Activated naive CD4-positive, alpha-beta T cell treated with anti-CD3 and anti-CD28 coated beads, Interleukin-2, amount 50 U/mL, for 24 hours (primary cell): ENCODE data around the gene CRYGA.

ENCODE experiments used
- H3K27ac Mint-ChIP-seq: one replicate; pipeline ENCODE4 v1.8.0; 2021; ENCODE audit warnings: mild to moderate bottlenecking, mixed read lengths
- H3K27me3 Mint-ChIP-seq: one replicate; pipeline ENCODE4 v1.8.0; 2021; ENCODE audit warnings: mixed read lengths
- H3K36me3 Mint-ChIP-seq: one replicate; pipeline ENCODE4 v1.8.0; 2021; ENCODE audit warnings: mixed read lengths
- H3K4me1 Mint-ChIP-seq: one replicate; pipeline ENCODE4 v1.8.0; 2021; ENCODE audit warnings: mixed read lengths
- H3K4me3 Mint-ChIP-seq: one replicate; pipeline ENCODE4 v1.8.0; 2021; ENCODE audit warnings: mild to moderate bottlenecking, mixed read lengths
- H3K9me3 Mint-ChIP-seq: one replicate; pipeline ENCODE4 v1.8.0; 2021; ENCODE audit warnings: mixed read lengths

CRYGA gene

DNA sequence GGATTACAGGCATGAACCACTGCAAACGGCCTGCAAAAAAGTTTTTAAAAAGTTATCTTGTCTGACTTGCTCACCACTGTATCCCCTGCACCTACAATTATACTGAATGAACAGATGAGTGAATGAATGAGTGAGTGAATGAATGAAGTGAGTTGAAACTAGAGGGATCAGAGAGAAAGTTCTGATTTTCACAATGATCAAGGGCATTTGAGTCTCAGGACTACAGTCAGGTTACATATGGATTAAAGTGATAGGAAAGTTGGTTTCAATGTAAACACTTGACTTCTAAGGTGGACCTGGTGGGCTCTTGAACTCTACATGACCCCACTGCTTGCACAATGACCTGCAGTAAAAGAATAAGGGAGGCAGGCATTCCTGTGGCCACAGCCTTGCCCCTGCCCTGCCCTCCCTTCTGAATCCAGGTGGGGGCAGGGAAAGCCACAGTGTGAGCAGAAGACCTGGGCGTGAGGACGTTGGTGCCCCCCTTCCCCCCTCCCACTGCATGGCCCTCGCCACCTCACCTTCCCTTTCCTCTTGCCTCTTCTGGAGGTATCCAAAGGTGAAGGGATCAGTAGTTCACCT lies 15.7 kb upstream of the CRYGA start:
- Mint-ChIP-seq H3K36me3 (no peaks in the 10 kb centered on the region), H3K9me3 (no peaks in the 10 kb centered on the region), H3K4me1 (peaks cover 5% of the 10 kb centered on the region), H3K4me3 (no peak overlapping the region), H3K27ac (no peak overlapping the region), H3K27me3 (peaks cover 7% of the 10 kb centered on the region)

DNA sequence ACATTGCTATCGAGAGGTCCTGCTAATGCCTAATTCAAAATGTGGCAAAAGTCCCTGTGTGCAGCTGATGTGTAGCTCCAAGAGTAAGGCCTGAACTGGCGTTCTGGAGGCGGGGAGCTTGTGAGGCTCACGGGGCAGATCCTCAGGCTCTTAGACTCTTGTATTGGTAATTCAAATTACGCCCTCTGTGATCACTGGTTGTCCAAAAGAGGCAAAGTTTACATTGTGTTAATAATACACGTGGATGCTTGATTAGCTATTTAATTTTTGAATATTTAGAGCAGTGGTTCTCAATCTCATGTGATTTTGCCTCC lies 12.4 kb upstream of the CRYGA start:
- H3K27ac Mint-ChIP-seq: no peak overlapping the region
- H3K9me3 Mint-ChIP-seq: no peaks in the 10 kb centered on the region
- peaks cover 8% of the 10 kb centered on the region for H3K27me3 Mint-ChIP-seq
- no peak overlapping the region for H3K4me3 Mint-ChIP-seq
- no peaks in the 10 kb centered on the region for H3K36me3 Mint-ChIP-seq
- peaks cover 5% of the 10 kb centered on the region for H3K4me1 Mint-ChIP-seq

DNA sequence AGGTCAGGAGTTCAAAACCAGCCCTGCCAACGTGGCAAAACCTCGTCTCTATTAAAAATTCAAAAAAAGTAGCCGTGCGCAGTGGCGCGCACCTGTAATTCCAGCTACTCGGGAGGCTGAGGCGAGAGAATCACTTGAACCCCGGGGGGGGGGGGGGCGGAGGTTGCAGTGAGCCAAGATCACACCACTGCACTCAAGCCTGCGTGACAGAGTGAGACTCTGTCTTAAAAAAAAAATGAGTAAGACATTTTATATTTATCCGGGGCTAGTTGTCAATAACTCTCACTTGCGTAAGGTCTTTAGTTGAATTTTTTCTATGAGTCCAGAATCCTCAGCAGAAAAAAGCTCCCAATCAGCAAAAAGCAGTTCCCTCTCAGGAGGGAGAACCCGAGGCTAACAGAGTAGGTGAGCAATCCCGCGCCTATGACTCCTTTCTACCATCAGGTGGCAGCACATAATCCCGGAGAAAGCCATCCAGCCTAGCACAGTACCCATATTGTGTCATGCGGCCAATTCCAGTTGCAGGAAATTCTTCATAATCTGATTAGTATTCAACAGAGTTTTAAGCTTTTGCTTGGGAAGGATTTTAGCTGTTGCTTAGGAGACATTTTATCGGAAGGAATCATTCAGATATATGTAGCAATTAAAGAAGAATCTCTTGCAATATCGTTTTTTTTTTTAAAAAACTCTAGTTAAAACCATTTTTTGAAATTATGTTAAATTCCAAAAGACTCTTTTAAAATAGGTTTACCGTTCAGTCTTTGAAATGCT lies 11.9 kb upstream of the CRYGA start:
- peaks cover 8% of the 10 kb centered on the region for H3K27me3 Mint-ChIP-seq
- H3K27ac Mint-ChIP-seq: no peak overlapping the region
- H3K9me3 Mint-ChIP-seq: no peaks in the 10 kb centered on the region
- peaks cover 5% of the 10 kb centered on the region for H3K4me1 Mint-ChIP-seq
- H3K4me3 Mint-ChIP-seq: no peak overlapping the region
- no peaks in the 10 kb centered on the region for H3K36me3 Mint-ChIP-seq

DNA sequence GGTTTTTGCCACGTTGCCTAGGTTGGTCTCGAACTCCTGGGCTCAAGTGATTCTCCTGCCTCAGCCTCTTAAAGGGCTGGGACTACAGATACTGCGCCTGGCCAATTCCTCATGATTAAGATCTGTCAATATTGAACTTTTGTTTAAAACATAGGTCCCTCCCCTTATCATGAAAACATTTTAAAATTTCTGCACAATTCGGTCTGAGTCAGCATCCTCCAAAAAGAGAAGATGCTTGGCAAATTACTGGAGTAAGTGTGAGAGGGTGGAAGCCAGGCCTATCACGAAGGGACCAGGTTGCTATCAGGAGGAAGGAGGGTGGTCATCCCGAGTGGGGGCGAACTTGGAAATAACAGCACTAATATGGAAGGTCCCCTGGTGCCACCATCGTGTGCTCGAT lies 10.8 kb upstream of the CRYGA start:
- Mint-ChIP-seq H3K27ac (no peak overlapping the region), H3K27me3 (peaks cover 8% of the 10 kb centered on the region), H3K4me1 (peaks cover 5% of the 10 kb centered on the region), H3K4me3 (no peak overlapping the region), H3K36me3 (no peaks in the 10 kb centered on the region), H3K9me3 (no peaks in the 10 kb centered on the region)

DNA sequence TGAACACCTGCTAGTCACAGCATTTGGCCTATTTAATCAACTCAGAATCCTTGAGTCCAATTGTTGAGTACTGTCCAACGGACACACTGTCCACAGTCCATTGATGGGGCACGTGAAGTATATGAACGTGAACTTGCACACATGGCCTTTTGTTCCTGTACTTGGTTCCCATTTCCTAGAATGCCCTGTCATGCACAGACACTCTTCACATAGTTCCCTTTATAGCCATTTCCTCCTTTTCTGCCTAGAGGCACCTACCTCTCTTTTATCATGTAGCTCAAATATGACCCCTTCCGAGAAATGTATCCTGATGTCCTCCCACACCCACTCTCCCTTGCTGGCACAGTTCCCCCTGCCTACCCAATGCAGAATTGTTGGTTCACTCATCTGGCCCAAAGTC lies 8.7 kb upstream of the CRYGA start:
- H3K4me1 Mint-ChIP-seq: peaks cover 5% of the 10 kb centered on the region
- no peak overlapping the region for H3K27ac Mint-ChIP-seq
- peaks cover 8% of the 10 kb centered on the region for H3K27me3 Mint-ChIP-seq
- no peaks in the 10 kb centered on the region for H3K36me3 Mint-ChIP-seq
- no peaks in the 10 kb centered on the region for H3K9me3 Mint-ChIP-seq
- no peak overlapping the region for H3K4me3 Mint-ChIP-seq

DNA sequence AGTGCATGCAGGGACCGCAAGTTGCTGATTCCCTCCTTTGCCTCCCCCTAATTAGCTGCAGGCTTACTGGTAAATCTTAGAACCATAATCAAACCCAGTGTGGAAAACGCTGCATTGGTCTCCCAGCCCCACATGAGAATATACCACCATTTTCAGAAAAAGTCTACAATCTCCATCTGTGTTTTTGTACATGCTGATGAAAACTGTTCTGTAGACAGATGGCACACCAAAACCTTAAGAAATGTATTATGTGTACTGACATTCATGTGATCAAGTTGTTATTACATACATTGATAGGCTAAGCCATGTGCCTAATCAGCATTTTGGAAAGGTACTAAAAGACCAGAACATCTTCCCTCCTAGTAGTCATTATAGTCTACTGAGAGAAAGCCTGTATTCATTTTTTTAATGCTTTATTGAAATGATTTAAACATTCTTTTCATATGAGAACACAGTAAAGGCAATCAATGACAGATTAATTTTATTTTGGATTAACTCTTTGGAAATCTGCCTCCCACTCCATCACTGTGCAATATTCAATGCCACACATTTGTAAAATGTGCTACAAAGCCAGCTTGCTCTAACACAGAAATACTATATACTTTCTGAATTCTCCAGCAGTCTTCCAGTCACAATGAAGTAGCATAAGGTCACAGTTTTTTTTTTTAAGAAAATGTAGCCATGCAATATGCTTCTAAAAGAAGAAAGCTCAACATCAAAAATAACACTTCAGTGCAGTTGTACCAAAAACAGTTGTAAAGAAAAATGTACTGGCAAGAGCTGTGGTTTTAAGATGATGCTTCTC lies 1.8 kb upstream of the CRYGA start:
- no peak overlapping the region for H3K4me3 Mint-ChIP-seq
- no peaks in the 10 kb centered on the region for H3K36me3 Mint-ChIP-seq
- H3K27me3 Mint-ChIP-seq: peaks cover 7% of the 10 kb centered on the region
- H3K27ac Mint-ChIP-seq: no peak overlapping the region
- H3K4me1 Mint-ChIP-seq: no peaks in the 10 kb centered on the region
- no peaks in the 10 kb centered on the region for H3K9me3 Mint-ChIP-seq

DNA sequence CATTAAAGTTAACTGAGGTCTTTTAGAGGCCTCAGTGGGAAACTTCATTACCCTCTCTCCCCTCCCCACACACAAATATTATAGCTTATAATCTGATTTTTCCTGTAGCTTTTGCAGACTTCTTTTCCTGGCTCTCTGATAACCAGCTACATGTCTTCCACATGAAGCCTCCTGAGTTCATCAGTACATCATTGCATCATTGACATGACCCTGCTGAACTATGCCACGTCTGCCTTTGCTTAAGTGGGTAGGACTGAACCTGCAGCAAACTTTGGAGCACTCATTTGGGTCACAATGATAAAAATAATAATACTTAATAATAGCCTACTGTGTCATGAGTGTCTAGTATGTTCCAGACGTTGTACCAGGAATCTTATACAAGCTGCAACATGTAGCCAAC lies 7.0 kb downstream of the CRYGA start:
- Mint-ChIP-seq H3K27me3 (no peaks in the 10 kb centered on the region), H3K27ac (no peak overlapping the region), H3K4me3 (no peak overlapping the region), H3K4me1 (no peaks in the 10 kb centered on the region), H3K36me3 (no peaks in the 10 kb centered on the region), H3K9me3 (no peaks in the 10 kb centered on the region)

DNA sequence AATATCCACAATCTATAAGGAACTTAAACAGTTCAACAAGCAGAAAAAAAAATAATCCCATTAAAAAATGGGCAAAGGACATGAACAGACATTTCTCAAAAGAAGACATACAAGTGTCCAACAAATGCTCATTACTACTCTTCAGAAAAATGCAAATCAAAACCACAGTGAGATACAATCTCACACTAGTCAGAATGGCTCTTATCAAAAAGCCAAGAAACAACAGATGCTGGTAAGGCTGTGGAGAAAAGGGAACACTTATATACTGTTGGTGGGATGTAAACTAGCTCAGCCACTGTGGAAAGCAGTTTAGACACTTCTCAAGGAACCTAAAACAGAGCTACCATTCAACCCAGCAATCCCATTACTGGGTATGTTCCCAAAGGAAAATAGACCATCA lies 10.2 kb downstream of the CRYGA start:
- H3K4me3 Mint-ChIP-seq: no peak overlapping the region
- H3K36me3 Mint-ChIP-seq: no peaks in the 10 kb centered on the region
- H3K4me1 Mint-ChIP-seq: no peaks in the 10 kb centered on the region
- peaks cover 1% of the 10 kb centered on the region for H3K27me3 Mint-ChIP-seq
- peaks cover 8% of the 10 kb centered on the region for H3K9me3 Mint-ChIP-seq
- H3K27ac Mint-ChIP-seq: no peak overlapping the region

DNA sequence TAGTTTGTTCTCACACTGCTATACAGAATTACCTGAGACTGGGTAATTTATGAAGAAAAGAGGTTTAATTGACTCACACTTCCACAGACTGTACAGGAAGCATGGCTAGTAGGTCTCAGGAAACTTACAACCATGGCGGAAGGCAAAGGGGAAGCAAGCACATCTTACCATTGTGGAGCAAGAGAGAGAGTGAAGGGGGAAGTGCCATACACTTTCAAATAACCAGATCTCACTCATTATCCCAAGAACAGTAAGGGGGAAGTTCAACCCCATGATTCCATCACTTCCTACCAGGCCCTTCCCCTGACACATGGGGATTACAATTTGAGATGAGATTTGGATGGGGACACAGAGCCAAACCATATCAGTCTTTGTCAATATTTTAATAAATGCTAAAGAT lies 12.4 kb downstream of the CRYGA start:
- Mint-ChIP-seq H3K4me1 (no peaks in the 10 kb centered on the region), H3K36me3 (no peaks in the 10 kb centered on the region), H3K27ac (no peak overlapping the region), H3K4me3 (no peak overlapping the region), H3K27me3 (peaks cover 1% of the 10 kb centered on the region), H3K9me3 (peaks cover 8% of the 10 kb centered on the region)

DNA sequence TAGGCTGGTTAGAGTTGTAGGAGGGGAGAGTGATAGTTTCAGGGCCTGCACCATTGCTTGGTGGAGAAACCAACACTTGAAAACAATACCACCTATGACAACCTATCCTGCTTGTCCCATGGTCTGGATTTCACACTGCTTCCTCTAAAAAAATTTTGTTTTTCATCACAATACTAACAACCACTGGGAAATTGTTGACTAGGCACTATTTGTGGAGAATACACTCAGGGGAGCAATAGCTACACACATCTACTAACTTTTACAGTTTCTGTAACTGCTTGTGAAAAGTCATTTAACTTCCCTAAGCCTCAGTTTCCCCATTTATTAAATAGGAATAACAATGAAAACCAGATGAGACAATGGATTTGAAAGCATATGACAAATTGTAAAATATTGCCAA lies 13.3 kb downstream of the CRYGA start:
- H3K4me3 Mint-ChIP-seq: no peak overlapping the region
- no peak overlapping the region for H3K27ac Mint-ChIP-seq
- no peaks in the 10 kb centered on the region for H3K36me3 Mint-ChIP-seq
- peaks cover 8% of the 10 kb centered on the region for H3K9me3 Mint-ChIP-seq
- H3K27me3 Mint-ChIP-seq: peaks cover 1% of the 10 kb centered on the region
- H3K4me1 Mint-ChIP-seq: no peaks in the 10 kb centered on the region

DNA sequence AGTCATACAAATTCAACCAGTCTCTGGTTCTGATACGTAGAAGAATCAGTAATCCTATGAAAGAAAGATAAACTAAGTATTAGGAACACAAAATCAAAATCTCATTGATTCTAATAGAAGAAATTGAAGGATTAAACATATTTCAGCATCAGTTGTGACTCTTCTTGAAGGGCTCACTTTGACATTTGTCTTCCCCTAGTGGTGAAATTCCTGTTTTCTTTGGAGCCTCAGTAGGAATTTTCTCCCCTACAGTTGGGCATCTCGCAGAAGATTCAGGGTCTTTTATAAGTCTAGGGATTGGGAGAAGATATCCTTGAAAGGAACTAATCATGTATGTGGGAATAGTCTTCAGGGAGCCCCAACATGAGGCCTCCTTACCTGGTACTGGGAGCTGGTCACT lies 14.6 kb downstream of the CRYGA start:
- H3K4me1 Mint-ChIP-seq: no peaks in the 10 kb centered on the region
- no peaks in the 10 kb centered on the region for H3K36me3 Mint-ChIP-seq
- H3K27me3 Mint-ChIP-seq: peaks cover 1% of the 10 kb centered on the region
- no peak overlapping the region for H3K4me3 Mint-ChIP-seq
- no peak overlapping the region for H3K27ac Mint-ChIP-seq
- peaks cover 8% of the 10 kb centered on the region for H3K9me3 Mint-ChIP-seq

DNA sequence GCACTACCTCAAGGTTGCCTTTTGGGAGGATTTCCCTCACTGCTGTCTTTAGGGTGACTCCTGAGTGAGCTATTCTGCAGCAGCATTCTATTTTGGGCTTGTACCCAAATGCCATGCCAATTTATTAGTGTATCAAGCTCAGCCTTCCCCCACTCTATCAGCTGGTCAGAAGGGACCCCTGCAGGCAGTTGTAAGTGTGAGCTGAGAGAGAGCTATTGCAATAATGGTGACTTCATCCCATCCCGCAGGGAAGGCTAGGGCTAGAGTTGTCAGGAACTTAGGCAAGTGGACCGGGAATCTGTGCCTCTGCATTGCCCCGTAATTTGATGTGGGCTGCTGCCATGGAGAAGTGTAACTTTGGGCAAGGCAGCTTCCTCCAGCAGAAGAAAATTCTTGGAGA lies 15.6 kb downstream of the CRYGA start:
- no peaks in the 10 kb centered on the region for H3K36me3 Mint-ChIP-seq
- H3K4me3 Mint-ChIP-seq: no peak overlapping the region
- H3K9me3 Mint-ChIP-seq: peaks cover 8% of the 10 kb centered on the region
- H3K27me3 Mint-ChIP-seq: peaks cover 1% of the 10 kb centered on the region
- H3K27ac Mint-ChIP-seq: no peak overlapping the region
- H3K4me1 Mint-ChIP-seq: no peaks in the 10 kb centered on the region

DNA sequence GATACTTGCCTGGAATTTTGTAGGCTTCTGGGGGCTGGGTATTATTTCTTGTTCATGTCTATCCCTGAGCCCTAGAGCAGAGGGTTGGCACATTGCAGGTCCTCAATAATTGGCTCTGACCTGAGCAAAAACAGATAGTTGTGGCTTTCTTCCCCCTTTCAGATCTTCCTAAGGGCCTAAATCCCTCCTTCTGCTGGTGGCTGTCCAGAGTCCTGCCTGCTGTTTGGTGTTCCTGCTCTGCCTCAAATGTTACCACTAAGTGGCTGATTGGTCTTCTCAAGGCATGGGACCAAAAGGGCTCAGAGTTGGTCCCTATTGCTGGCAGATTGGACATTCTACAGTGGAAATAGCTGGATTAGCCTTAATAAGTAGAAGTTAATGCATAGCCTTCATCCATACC lies 16.4 kb downstream of the CRYGA start:
- Mint-ChIP-seq H3K4me1 (no peaks in the 10 kb centered on the region), H3K36me3 (no peaks in the 10 kb centered on the region), H3K27me3 (peaks cover 1% of the 10 kb centered on the region), H3K27ac (no peak overlapping the region), H3K4me3 (no peak overlapping the region), H3K9me3 (peaks cover 8% of the 10 kb centered on the region)

DNA sequence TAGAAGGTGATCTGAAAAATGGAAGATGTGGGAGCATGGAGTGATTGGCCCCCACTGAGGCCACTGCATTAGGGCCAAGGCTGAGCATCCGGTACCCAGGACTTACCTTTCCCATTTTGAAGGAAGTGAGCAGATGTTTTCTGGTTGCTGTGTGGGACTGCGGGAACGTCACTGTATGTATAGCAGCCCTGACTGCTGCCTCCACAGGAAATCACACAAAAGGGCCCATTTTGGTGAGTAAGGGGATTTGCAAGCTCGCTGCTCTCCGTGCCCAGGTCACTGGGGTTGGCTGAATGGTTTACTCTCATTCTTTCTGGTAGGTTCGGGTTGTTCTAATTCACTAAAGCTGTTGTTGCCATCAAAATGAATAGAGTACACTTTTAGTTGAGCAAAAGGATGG lies 17.4 kb downstream of the CRYGA start, which contains the start of gene CRYGB:
CRYGB (minus strand) TSS at position 153 of the 400 bp plus-strand sequence; CDS start at position 115, 38 bp downstream.
- peaks cover 5% of the 10 kb centered on the region for H3K9me3 Mint-ChIP-seq
- peaks cover 1% of the 10 kb centered on the region for H3K27me3 Mint-ChIP-seq
- H3K4me3 Mint-ChIP-seq: no peak within 1 kb of the TSS
- H3K36me3 Mint-ChIP-seq: no peaks in the 10 kb centered on the region
- no peak within 1 kb of the TSS for H3K27ac Mint-ChIP-seq
- H3K4me1 Mint-ChIP-seq: no peaks in the 10 kb centered on the region

DNA sequence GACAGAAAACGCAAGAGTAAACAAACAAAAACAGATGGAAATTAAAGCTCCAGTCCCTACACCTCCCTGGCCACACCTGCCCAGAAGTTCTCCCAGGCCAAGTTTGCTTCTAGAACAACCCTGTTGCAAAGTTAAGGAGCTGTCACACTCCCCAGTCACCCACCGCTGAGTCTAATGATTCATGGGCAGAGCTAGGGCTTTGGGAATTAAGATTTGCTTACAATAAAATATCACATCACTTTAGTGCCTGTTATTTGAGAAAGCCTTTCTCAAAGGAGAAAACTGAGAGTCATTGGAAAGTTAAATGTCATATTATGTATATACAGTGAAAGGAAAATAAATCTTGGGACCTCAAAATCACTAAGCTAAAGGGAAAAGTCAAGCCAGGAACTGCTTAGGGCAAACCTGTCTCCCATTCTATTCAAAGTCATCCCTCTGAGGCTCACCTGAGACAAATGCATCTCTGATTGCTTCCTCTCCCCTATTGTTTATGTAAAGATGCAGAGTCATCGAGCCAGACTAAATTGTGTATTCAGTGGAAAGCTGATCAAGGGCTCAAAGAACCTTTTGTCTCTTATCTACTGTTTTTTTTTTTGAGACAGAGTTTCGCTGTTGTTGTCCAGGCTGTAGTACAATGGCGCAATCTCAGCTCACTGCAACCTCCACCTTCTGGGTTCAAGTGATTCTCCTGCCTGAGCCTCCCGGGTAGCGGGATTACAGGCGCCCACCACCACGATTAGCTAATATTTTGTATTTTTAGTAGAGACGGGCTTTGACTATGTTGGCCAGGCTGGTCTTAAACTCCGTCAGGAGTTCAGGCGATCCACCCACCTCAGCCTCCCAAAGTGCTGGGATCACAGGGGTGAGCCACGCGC lies 20.2 kb downstream of the CRYGA start:
- no peaks in the 10 kb centered on the region for H3K36me3 Mint-ChIP-seq
- H3K4me1 Mint-ChIP-seq: no peaks in the 10 kb centered on the region
- H3K4me3 Mint-ChIP-seq: no peak overlapping the region
- no peak overlapping the region for H3K27ac Mint-ChIP-seq
- H3K9me3 Mint-ChIP-seq: no peaks in the 10 kb centered on the region
- no peaks in the 10 kb centered on the region for H3K27me3 Mint-ChIP-seq
